Activated CD4-positive, alpha-beta T cell treated with anti-CD3 and anti-CD28 coated beads, Interleukin-2, amount 10 ng/mL, durations not matched to agents 7 days and 5 days (primary cell): Measurements from ENCODE around the gene PJA2. TPM values are rescaled to one million over a fixed set of nuclear protein-coding genes. Genes with fewer than 3 reads are reported as not detected.

Experiments
- CTCF ChIA-PET: fragments of 350-600 bp; sonication (Branson Sonifier 250); formaldehyde crosslinking; loops from one replicate; lab custom pipeline; 2021; ENCODE audit warnings: antibody characterized with exemption; lab: Charles Lee
- POLR2A ChIA-PET: fragments of 350-600 bp; sonication (Branson Sonifier 250); formaldehyde crosslinking; loops from one replicate; lab custom pipeline; 2021; ENCODE audit warnings: antibody characterized with exemption; lab: Charles Lee
- DNase-seq: peaks from one replicate; pipeline ENCODE4 v3.0.0-alpha.2; 2020
- H3K27ac Mint-ChIP-seq: one replicate; pipeline ENCODE4 v1.8.0; 2021; ENCODE audit warnings: mild to moderate bottlenecking, moderate library complexity, mixed read lengths
- H3K27me3 Mint-ChIP-seq: one replicate; pipeline ENCODE4 v1.8.0; 2021; ENCODE audit warnings: mixed read lengths
- H3K36me3 Mint-ChIP-seq: one replicate; pipeline ENCODE4 v1.8.0; 2021; ENCODE audit warnings: low read depth, mixed read lengths
- H3K4me1 Mint-ChIP-seq: one replicate; pipeline ENCODE4 v1.8.0; 2021; ENCODE audit warnings: mixed read lengths
- H3K4me3 Mint-ChIP-seq: one replicate; pipeline ENCODE4 v1.8.0; 2021; ENCODE audit warnings: mild to moderate bottlenecking, moderate library complexity, mixed read lengths
- H3K9me3 Mint-ChIP-seq: one replicate; pipeline ENCODE4 v1.8.0; 2021; ENCODE audit warnings: mixed read lengths
- total RNA-seq, 2 experiments: library from RNA; stranded (reverse); gene quantifications; one replicate each; pipeline ENCODE4 v1.2.3, GENCODE V29; 2021

PJA2 gene
- total RNA-seq, 2 experiments from 2014 or later: 51.7 to 58.7 TPM

DNA sequence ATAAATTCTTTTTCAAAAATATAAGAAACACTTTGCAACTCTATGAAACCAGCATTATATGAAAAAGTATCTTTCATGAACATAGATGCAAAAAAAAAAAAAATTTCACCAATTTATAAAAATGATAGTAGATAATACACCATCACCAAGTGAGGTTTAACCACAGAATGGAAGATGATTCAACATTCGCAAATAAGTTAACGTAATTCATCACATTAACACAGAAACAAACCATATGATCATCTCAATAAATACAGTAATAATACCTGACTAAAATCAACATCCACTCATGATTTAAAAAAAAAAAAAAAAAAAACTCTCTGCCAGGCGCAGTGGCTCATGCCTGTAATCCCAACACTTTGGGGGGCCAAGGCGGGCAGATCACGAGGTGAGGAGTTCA lies 6.3 kb downstream of the PJA2 start:
- ChIA-PET CTCF (no interaction called here), POLR2A (no interaction called here)
- H3K36me3 Mint-ChIP-seq: peaks cover 48% of the 10 kb centered on the region
- peaks cover 6% of the 10 kb centered on the region for H3K9me3 Mint-ChIP-seq
- no peak for DNase-seq
- H3K27me3 Mint-ChIP-seq: no peaks in the 10 kb centered on the region
- no peak overlapping the region for H3K27ac Mint-ChIP-seq
- H3K4me3 Mint-ChIP-seq: no peak overlapping the region
- H3K4me1 Mint-ChIP-seq: peaks cover 59% of the 10 kb centered on the region

DNA sequence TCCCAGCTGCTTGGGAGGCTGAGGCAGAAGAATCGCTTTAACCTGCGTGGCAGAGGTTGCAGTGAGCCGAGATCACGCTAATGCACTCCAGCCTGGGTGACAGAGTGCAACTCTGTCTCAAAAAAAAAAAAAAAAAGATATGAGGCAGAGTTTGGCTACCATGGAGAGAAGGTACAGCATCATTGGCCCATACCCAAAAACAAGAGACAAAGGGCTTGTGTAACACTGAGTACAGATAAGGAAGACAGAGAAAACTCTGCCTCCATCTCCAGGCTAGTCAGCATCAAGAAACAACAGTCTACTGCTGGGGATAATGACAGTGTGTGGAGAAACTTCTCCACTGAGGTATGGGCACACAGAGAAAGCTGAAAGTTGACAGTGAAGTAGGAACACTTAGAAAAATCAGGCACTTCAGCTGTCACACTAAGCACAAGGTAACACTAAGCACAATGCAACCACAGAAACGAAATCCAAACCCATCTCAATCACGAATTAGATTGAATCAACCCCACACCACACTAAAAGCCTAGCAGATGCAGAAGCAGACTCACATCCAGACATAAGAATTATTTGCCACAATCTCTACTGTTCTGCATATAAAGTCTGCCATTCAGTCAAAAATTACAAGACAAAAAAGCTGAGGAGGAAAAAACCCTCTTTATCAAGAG lies 10.5 kb downstream of the PJA2 start:
- POLR2A ChIA-PET: no interaction called here
- no peak for DNase-seq
- no peak overlapping the region for H3K4me3 Mint-ChIP-seq
- H3K9me3 Mint-ChIP-seq: no peaks in the 10 kb centered on the region
- H3K4me1 Mint-ChIP-seq: peaks cover 46% of the 10 kb centered on the region
- no peak overlapping the region for H3K27ac Mint-ChIP-seq
- H3K27me3 Mint-ChIP-seq: no peaks in the 10 kb centered on the region
- H3K36me3 Mint-ChIP-seq: peaks cover 37% of the 10 kb centered on the region
- CTCF ChIA-PET: interaction anchor here (0.6 kb wide), 1 partner anchor 826 kb away, joined by 3 read pairs; no protein-coding TSS in a partner anchor

GRCh38 chr5:109396965-109397364 lies 12.8 kb downstream of the PJA2 start:
- no peak for DNase-seq
- Mint-ChIP-seq H3K27me3 (no peaks in the 10 kb centered on the region), H3K36me3 (peaks cover 33% of the 10 kb centered on the region), H3K4me1 (peaks cover 39% of the 10 kb centered on the region), H3K4me3 (no peak overlapping the region), H3K27ac (no peak overlapping the region), H3K9me3 (peaks cover 8% of the 10 kb centered on the region)
- POLR2A ChIA-PET: no interaction called here
- CTCF ChIA-PET: no interaction called here

- ChIA-PET POLR2A (no interaction called here), CTCF (no interaction called here)
- Mint-ChIP-seq H3K27me3 (no peaks in the 10 kb centered on the region), H3K36me3 (peaks cover 47% of the 10 kb centered on the region), H3K27ac (no peak overlapping the region), H3K9me3 (peaks cover 9% of the 10 kb centered on the region), H3K4me3 (no peak overlapping the region), H3K4me1 (peaks cover 29% of the 10 kb centered on the region)
- no peak for DNase-seq
These were observed 15.0 kb downstream of the PJA2 start for GRCh38 chr5:109394806-109395205.

GRCh38 chr5:109390188-109390587 lies 19.6 kb downstream of the PJA2 start:
- POLR2A ChIA-PET: no interaction called here
- no peak overlapping the region for H3K4me3 Mint-ChIP-seq
- H3K9me3 Mint-ChIP-seq: peaks cover 9% of the 10 kb centered on the region
- CTCF ChIA-PET: no interaction called here
- no peak for DNase-seq
- H3K27ac Mint-ChIP-seq: no peak overlapping the region
- no peaks in the 10 kb centered on the region for H3K27me3 Mint-ChIP-seq
- H3K36me3 Mint-ChIP-seq: peaks cover 35% of the 10 kb centered on the region
- peaks cover 13% of the 10 kb centered on the region for H3K4me1 Mint-ChIP-seq

GRCh38 chr5:109388407-109388806 lies 21.4 kb downstream of the PJA2 start:
- H3K4me1 Mint-ChIP-seq: peaks cover 8% of the 10 kb centered on the region
- no peak overlapping the region for H3K27ac Mint-ChIP-seq
- no peak overlapping the region for H3K4me3 Mint-ChIP-seq
- ChIA-PET CTCF (no interaction called here), POLR2A (no interaction called here)
- DNase-seq: no peak
- no peaks in the 10 kb centered on the region for H3K27me3 Mint-ChIP-seq
- peaks cover 35% of the 10 kb centered on the region for H3K36me3 Mint-ChIP-seq
- H3K9me3 Mint-ChIP-seq: peaks cover 6% of the 10 kb centered on the region

GRCh38 chr5:109387408-109387974 lies 22.3 kb downstream of the PJA2 start:
- Mint-ChIP-seq H3K9me3 (peaks cover 3% of the 10 kb centered on the region), H3K27ac (no peak overlapping the region), H3K27me3 (no peaks in the 10 kb centered on the region), H3K4me3 (no peak overlapping the region), H3K36me3 (peaks cover 31% of the 10 kb centered on the region), H3K4me1 (peaks cover 8% of the 10 kb centered on the region)
- no peak for DNase-seq
- POLR2A ChIA-PET: no interaction called here
- CTCF ChIA-PET: no interaction called here

GRCh38 chr5:109378095-109378494 lies 31.7 kb downstream of the PJA2 start:
- Mint-ChIP-seq H3K9me3 (no peaks in the 10 kb centered on the region), H3K4me1 (peaks cover 8% of the 10 kb centered on the region), H3K27me3 (no peaks in the 10 kb centered on the region), H3K4me3 (no peak overlapping the region), H3K36me3 (peaks cover 50% of the 10 kb centered on the region), H3K27ac (no peak overlapping the region)
- ChIA-PET POLR2A (no interaction called here), CTCF (no interaction called here)
- DNase-seq: no peak

- CTCF ChIA-PET: interaction anchor here (1.2 kb wide), 1 partner anchor 11 kb away, joined by 3 read pairs; no protein-coding TSS in a partner anchor
- Mint-ChIP-seq H3K27ac (no peak overlapping the region), H3K36me3 (peaks cover 55% of the 10 kb centered on the region), H3K4me1 (peaks cover 11% of the 10 kb centered on the region), H3K9me3 (no peaks in the 10 kb centered on the region), H3K27me3 (no peaks in the 10 kb centered on the region), H3K4me3 (no peak overlapping the region)
- POLR2A ChIA-PET: interaction anchor here (0.6 kb wide), 1 partner anchor 19 kb away, joined by 3 read pairs; no protein-coding TSS in a partner anchor
- no peak for DNase-seq
These were observed 35.1 kb downstream of the PJA2 start for GRCh38 chr5:109374625-109375024.

GRCh38 chr5:109373932-109374331 lies 35.8 kb downstream of the PJA2 start:
- Mint-ChIP-seq H3K27ac (no peak overlapping the region), H3K27me3 (no peaks in the 10 kb centered on the region), H3K9me3 (peaks cover 2% of the 10 kb centered on the region), H3K4me1 (peaks cover 11% of the 10 kb centered on the region), H3K4me3 (no peak overlapping the region), H3K36me3 (peaks cover 56% of the 10 kb centered on the region)
- ChIA-PET CTCF (no interaction called here), POLR2A (no interaction called here)
- no peak for DNase-seq

- H3K27me3 Mint-ChIP-seq: no peaks in the 10 kb centered on the region
- POLR2A ChIA-PET: interaction anchor here (0.7 kb wide), 1 partner anchor 11 kb away, joined by 3 read pairs; no protein-coding TSS in a partner anchor
- peaks cover 8% of the 10 kb centered on the region for H3K9me3 Mint-ChIP-seq
- CTCF ChIA-PET: no interaction called here
- no peak overlapping the region for H3K4me3 Mint-ChIP-seq
- H3K27ac Mint-ChIP-seq: no peak overlapping the region
- H3K4me1 Mint-ChIP-seq: peaks cover 3% of the 10 kb centered on the region
- peaks cover 54% of the 10 kb centered on the region for H3K36me3 Mint-ChIP-seq
- DNase-seq: no peak
These were observed 39.4 kb downstream of the PJA2 start for GRCh38 chr5:109370343-109370742.

DNA sequence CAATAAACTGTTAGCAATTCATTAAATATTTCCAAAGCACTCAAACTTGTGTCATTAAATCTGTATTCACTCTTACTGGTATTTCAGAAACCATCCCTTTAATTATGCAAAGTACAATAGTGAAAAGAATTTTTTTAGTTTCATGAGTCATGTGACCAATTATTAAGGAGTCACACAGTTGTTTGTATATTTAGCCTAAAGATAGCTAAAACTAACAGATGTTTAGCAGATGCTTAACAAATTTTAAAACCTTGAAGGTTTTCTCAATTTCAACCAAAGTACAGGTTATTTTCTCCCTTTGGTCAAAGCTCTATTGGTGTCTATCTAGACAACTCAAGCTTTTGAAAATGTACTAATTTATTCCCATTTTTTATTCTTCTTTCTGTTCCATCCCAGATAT lies 44.1 kb downstream of the PJA2 start:
- Mint-ChIP-seq H3K36me3 (peaks cover 59% of the 10 kb centered on the region), H3K27ac (no peak overlapping the region), H3K4me3 (no peak overlapping the region), H3K4me1 (no peaks in the 10 kb centered on the region), H3K27me3 (no peaks in the 10 kb centered on the region), H3K9me3 (peaks cover 8% of the 10 kb centered on the region)
- ChIA-PET CTCF (no interaction called here), POLR2A (no interaction called here)
- DNase-seq: no peak

GRCh38 chr5:109364977-109365376 lies 44.8 kb downstream of the PJA2 start:
- Mint-ChIP-seq H3K27ac (no peak overlapping the region), H3K36me3 (peaks cover 61% of the 10 kb centered on the region), H3K27me3 (no peaks in the 10 kb centered on the region), H3K9me3 (peaks cover 8% of the 10 kb centered on the region), H3K4me3 (no peak overlapping the region), H3K4me1 (no peaks in the 10 kb centered on the region)
- ChIA-PET POLR2A (no interaction called here), CTCF (interaction anchor here (0.7 to 1.3 kb wide), 2 partner anchors 18 to 124 kb away, joined by 4 read pairs; no protein-coding TSS in a partner anchor)
- DNase-seq: no peak
